ENCODE measurements around the gene PAK5.

DNA sequence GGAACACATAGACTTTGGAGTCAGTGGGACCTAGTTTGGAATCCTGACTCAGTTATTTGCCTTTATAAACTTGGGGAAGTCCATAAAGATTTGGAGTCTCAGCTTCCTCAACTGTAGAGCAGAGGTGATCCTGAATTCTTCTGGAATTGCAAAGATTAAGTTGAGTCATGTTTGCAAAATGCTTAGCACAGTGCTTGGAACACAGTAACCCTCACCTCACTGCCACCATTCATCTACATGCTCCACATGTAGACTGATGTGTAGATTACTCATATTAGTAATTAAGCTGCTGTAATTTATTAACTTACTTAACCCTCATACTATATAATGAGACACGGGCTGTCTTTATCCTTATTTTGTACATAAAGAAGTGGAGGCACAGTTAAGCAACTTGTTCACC lies 263.0 kb downstream of the PAK5 start:
- TF ChIP-seq, protein P1, sequence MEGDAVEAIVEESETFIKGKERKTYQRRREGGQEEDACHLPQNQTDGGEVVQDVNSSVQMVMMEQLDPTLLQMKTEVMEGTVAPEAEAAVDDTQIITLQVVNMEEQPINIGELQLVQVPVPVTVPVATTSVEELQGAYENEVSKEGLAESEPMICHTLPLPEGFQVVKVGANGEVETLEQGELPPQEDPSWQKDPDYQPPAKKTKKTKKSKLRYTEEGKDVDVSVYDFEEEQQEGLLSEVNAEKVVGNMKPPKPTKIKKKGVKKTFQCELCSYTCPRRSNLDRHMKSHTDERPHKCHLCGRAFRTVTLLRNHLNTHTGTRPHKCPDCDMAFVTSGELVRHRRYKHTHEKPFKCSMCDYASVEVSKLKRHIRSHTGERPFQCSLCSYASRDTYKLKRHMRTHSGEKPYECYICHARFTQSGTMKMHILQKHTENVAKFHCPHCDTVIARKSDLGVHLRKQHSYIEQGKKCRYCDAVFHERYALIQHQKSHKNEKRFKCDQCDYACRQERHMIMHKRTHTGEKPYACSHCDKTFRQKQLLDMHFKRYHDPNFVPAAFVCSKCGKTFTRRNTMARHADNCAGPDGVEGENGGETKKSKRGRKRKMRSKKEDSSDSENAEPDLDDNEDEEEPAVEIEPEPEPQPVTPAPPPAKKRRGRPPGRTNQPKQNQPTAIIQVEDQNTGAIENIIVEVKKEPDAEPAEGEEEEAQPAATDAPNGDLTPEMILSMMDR (IDR thresholded peaks at IDR 0.05 in 8 of 11, conservative IDR thresholded peaks at IDR 0.05 in 3 of 11), result no peak
- no peak for TF ChIP-seq POLR2AphosphoS5 (IDR thresholded peaks at IDR 0.05)
- TF ChIP-seq POLR2A (IDR thresholded peaks at IDR 0.05), result no peak

Data from spleen (tissue), 7 donors.